ENCODE measurements around the gene PGF.

- TF ChIP-seq ZNF274 (IDR thresholded peaks at IDR 0.05; ENCODE audit: low read depth, low read length) (no peak), YY1 (IDR thresholded peaks at IDR 0.05; ENCODE audit: insufficient read depth, insufficient read length) (no peak)
Observed at GRCh38 chr14:74955229-74956026, at the start of gene PGF.
